ENCODE results near the gene USP8.

- TF ChIP-seq CTCF (conservative IDR thresholded peaks at IDR 0.05; ENCODE audit: low read depth, low read length) (no peak), CHD1 (IDR thresholded peaks at IDR 0.05; ENCODE audit: low read depth, low read length) (no peak)
Observed at GRCh38 chr15:50381438-50381837, 42.8 kb upstream of the USP8 start.
